GM12864 (cell line): ENCODE data around the gene BOLL.
"Not testable (repeated sequence)": the region's sequence is repeated elsewhere in the genome, so short reads cannot be mapped to it uniquely, and the experiment has no call there.

Source experiments
- DNase-seq: peaks from one replicate; pipeline ENCODE4 v3.0.0-alpha.2; 2011; ENCODE audit warnings: low read depth
- H3K4me3 ChIP-seq: 2 replicates; pipeline ENCODE4 v1.5.1; 2011; ENCODE audit warnings: mild to moderate bottlenecking, low read depth, low read length, control low read depth
- CTCF ChIP-seq: IDR thresholded peaks from 2 replicates; pipeline ENCODE4 v1.5.1; 2011; ENCODE audit warnings: low read depth, mild to moderate bottlenecking, moderate library complexity, low read length, control low read depth, inconsistent platforms; ENCODE audit errors: missing control alignments

Gene BOLL

GRCh38 chr2:197713271-197713670, 71.8 kb downstream of the BOLL start:
- no peak for DNase-seq
- no peak overlapping the region for H3K4me3 ChIP-seq
- no peak for TF ChIP-seq CTCF

GRCh38 chr2:197711578-197711977, 73.5 kb downstream of the BOLL start:
- no peak overlapping the region for H3K4me3 ChIP-seq
- no peak for TF ChIP-seq CTCF
- no peak for DNase-seq

- peak; percentile 55 for DNase-seq
- no peak overlapping the region for H3K4me3 ChIP-seq
- TF ChIP-seq CTCF, result no peak
Observed at GRCh38 chr2:197710424-197711042, 74.6 kb downstream of the BOLL start.

GRCh38 chr2:197709140-197709539, 76.0 kb downstream of the BOLL start:
- DNase-seq, H3K4me3 ChIP-seq: not testable (repeated sequence)

- peak overlapping the region; percentile 26; the same call in 1 of the 2 replicates for H3K4me3 ChIP-seq
- DNase-seq, result no peak
- TF ChIP-seq CTCF, result no peak
Observed at GRCh38 chr2:197708331-197708730, 76.8 kb downstream of the BOLL start.

GRCh38 chr2:197707316-197708213, 77.6 kb downstream of the BOLL start:
- TF ChIP-seq CTCF, result peak; percentile 63
- peak overlapping the region; percentile 91 for H3K4me3 ChIP-seq
- no peak for DNase-seq

- H3K4me3 ChIP-seq, result peak overlapping the region; percentile 91
- no peak for DNase-seq
- TF ChIP-seq CTCF, result no peak
Observed at GRCh38 chr2:197706839-197707207, 78.3 kb downstream of the BOLL start.
